Measurements from ENCODE around the gene PLEKHM1. TPM values are rescaled to one million over a fixed set of nuclear protein-coding genes. Genes with fewer than 3 reads are reported as not detected.

PLEKHM1 gene
- total RNA-seq, 2 experiments from 2014 or later = 108 to 118 TPM

DNA sequence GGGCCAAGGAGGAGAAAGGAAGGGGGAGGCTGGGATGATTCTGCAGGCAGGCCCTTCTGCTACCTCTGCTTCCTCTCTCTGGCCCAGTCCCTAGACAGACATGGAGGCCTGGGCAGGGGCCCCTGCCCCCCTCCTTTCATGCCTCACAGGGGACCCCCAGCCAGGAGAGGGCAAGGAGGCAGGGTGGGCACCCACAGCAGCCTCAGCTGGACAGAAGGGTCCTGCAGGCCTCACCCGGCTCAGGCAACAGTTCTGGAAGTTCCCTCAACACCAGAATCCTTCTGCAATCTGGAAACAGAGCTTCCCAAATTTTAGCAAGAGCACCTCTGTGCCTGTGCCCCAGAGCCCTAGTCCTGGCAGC lies 66.6 kb downstream of the PLEKHM1 start:
- ATAC-seq (ENCODE audit: poor library complexity) = no peak
- Mint-ChIP-seq H3K4me3 (no peak overlapping the region), H3K4me1 (ENCODE audit: low read depth) (peaks cover 11% of the 10 kb centered on the region), H3K9me3 (no peaks in the 10 kb centered on the region), H3K36me3 (ENCODE audit: low read depth) (no peaks in the 10 kb centered on the region), H3K27me3 (no peaks in the 10 kb centered on the region), H3K27ac (no peak overlapping the region)
- H3K27ac ChIP-seq (ENCODE audit: low read depth in 1 of 2, low read length in 2 of 2) = no peak overlapping the region
- H3K27me3 ChIP-seq (ENCODE audit: control insufficient read depth in 1 of 2, insufficient read depth in 2 of 2, low read length in 2 of 2) = no peaks in the 10 kb centered on the region
- H3K9me3 ChIP-seq (ENCODE audit: control insufficient read depth in 1 of 2, insufficient read depth in 1 of 2, low read length in 2 of 2) = no peaks in the 10 kb centered on the region
- no peaks in the 10 kb centered on the region for H3K36me3 ChIP-seq (ENCODE audit: insufficient read depth, low read length)
- H3K4me1 ChIP-seq (ENCODE audit: insufficient read depth, low read length) = peaks cover 15% of the 10 kb centered on the region
- intact Hi-C loops (cut with DNase I, micrococcal nuclease) = no loop called here
- TF ChIP-seq, protein P1, sequence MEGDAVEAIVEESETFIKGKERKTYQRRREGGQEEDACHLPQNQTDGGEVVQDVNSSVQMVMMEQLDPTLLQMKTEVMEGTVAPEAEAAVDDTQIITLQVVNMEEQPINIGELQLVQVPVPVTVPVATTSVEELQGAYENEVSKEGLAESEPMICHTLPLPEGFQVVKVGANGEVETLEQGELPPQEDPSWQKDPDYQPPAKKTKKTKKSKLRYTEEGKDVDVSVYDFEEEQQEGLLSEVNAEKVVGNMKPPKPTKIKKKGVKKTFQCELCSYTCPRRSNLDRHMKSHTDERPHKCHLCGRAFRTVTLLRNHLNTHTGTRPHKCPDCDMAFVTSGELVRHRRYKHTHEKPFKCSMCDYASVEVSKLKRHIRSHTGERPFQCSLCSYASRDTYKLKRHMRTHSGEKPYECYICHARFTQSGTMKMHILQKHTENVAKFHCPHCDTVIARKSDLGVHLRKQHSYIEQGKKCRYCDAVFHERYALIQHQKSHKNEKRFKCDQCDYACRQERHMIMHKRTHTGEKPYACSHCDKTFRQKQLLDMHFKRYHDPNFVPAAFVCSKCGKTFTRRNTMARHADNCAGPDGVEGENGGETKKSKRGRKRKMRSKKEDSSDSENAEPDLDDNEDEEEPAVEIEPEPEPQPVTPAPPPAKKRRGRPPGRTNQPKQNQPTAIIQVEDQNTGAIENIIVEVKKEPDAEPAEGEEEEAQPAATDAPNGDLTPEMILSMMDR (IDR thresholded peaks at IDR 0.05) = no peak
- POLR2A ChIA-PET = no interaction called here
- DNase-seq = peak in 1 of 14 experiments; percentile 3
- CTCF ChIA-PET = no interaction called here
- no peak overlapping the region for H3K4me3 ChIP-seq (ENCODE audit: low read length)

DNA sequence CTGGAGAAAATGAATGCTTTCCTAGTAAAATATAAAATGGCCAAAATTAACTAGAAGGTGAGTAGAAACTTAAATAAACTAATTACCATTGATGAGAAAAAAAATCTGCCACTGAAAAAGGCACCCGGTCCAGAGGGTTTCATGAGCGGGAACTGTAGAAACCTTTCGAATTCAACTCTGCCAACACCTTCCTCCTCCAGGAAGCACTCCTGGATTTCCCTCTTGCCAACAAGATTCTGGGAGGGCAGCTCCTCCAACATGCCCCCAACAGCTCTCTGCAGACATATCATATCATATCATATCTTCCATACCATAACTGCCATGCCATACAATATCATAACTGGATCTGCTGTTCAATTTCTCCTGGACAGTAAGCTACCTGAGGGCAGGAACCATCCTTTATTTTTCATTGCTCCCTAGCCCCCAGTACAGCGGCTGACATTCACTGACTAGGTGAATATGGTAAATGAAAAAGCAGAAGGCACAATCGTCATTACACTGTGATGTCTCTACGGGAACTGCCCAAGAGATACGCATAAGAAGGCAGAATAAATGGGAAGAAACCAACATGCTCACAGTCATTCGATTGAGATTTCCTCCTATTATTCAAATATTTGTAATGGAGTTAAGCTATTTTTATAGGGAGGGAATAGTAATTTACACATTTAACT lies 67.1 kb downstream of the PLEKHM1 start:
- no peak overlapping the region for H3K4me3 ChIP-seq (ENCODE audit: low read length)
- intact Hi-C loops (cut with DNase I, micrococcal nuclease) = no loop called here
- ChIA-PET POLR2A (no interaction called here), CTCF (no interaction called here)
- H3K27me3 ChIP-seq (ENCODE audit: control insufficient read depth in 1 of 2, insufficient read depth in 2 of 2, low read length in 2 of 2) = no peaks in the 10 kb centered on the region
- Mint-ChIP-seq H3K27ac (no peak overlapping the region), H3K4me3 (no peak overlapping the region), H3K9me3 (no peaks in the 10 kb centered on the region), H3K27me3 (no peaks in the 10 kb centered on the region), H3K36me3 (ENCODE audit: low read depth) (no peaks in the 10 kb centered on the region), H3K4me1 (ENCODE audit: low read depth) (peaks cover 6% of the 10 kb centered on the region)
- DNase-seq = no peak
- no peak overlapping the region for H3K27ac ChIP-seq (ENCODE audit: low read depth in 1 of 2, low read length in 2 of 2)
- H3K36me3 ChIP-seq (ENCODE audit: insufficient read depth, low read length) = no peaks in the 10 kb centered on the region
- ATAC-seq (ENCODE audit: poor library complexity) = no peak
- TF ChIP-seq, protein P1 (IDR thresholded peaks at IDR 0.05) = no peak
- no peaks in the 10 kb centered on the region for H3K9me3 ChIP-seq (ENCODE audit: control insufficient read depth in 1 of 2, insufficient read depth in 1 of 2, low read length in 2 of 2)
- peaks cover 10% of the 10 kb centered on the region for H3K4me1 ChIP-seq (ENCODE audit: insufficient read depth, low read length)

DNA sequence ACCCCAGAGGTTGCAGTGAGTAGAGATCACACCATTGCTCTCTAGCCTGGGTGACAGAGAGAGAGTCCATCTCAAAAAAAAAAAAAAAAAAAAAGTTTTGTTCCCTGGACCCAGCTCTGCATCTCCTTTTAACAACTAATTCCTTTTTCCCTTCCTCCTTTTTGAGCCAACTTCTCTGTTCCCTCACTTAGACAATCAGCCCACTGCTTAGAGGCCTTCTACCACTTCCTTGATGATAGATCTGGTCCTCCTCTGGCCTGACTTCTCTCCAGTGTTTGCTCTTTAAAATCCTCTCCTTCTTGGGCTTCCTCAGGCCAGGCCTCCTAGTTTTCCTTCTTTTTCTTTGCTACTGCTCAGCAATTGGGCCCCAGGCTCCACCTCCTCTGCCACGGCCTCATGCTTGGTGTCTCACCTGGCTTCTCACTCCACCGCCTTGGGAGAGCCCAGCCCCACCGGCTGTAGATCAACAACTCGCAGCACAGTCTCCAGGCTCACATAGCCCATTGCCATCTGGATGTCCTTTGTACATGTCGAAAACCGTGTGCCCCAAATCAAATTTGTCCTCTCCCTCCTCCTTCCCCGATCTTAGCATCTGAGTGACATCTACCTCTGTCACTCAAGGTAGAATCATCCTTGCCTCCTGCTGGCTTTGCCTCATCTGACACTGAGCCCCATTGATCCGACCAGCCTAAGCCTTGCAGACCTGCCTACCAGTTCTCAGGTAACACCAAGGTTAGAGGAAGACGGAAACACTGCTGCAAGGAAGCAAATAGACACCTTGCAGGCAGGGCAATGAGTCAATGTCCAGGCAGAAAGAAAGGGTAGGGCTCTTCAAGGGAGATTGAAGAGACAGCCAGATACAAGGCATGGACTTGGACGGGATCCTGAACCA lies 75.3 kb downstream of the PLEKHM1 start:
- Histone ChIP-seq H3K27me3 (ENCODE audit: control insufficient read depth in 1 of 2, insufficient read depth in 2 of 2, low read length in 2 of 2) (no peaks in the 10 kb centered on the region), H3K4me1 (ENCODE audit: insufficient read depth, low read length) (peaks cover 28% of the 10 kb centered on the region), H3K9me3 (ENCODE audit: control insufficient read depth in 1 of 2, insufficient read depth in 1 of 2, low read length in 2 of 2) (no peaks in the 10 kb centered on the region), H3K36me3 (ENCODE audit: insufficient read depth, low read length) (no peaks in the 10 kb centered on the region), H3K27ac (ENCODE audit: low read depth in 1 of 2, low read length in 2 of 2) (no peak overlapping the region), H3K4me3 (ENCODE audit: low read length) (no peak overlapping the region)
- Mint-ChIP-seq H3K4me1 (ENCODE audit: low read depth) (peaks cover 20% of the 10 kb centered on the region), H3K27me3 (no peaks in the 10 kb centered on the region), H3K27ac (peak overlapping the region; percentile 66), H3K9me3 (no peaks in the 10 kb centered on the region), H3K4me3 (peak overlapping the region; percentile 66), H3K36me3 (ENCODE audit: low read depth) (peaks cover 4% of the 10 kb centered on the region)
- intact Hi-C loops (cut with DNase I, micrococcal nuclease) = no loop called here
- no peak for ATAC-seq (ENCODE audit: poor library complexity)
- ChIA-PET CTCF (no interaction called here), POLR2A (no interaction called here)
- peak in 1 of 14 experiments; percentile 7 for DNase-seq
- TF ChIP-seq, protein P1 (IDR thresholded peaks at IDR 0.05) = no peak
